Measurements from ENCODE around the gene CLK1. TPM values are rescaled to one million over a fixed set of nuclear protein-coding genes. Genes with fewer than 3 reads are reported as not detected.
A peak's percentile ranks its signal among the peaks of the same experiment; 100 is the strongest.

CLK1 gene
- total and polyA plus RNA-seq, 2 of the 13 experiments (the other 11 are each of a cell fraction or from before 2014, with no cell fraction given) = 66.6 to 101 TPM

DNA sequence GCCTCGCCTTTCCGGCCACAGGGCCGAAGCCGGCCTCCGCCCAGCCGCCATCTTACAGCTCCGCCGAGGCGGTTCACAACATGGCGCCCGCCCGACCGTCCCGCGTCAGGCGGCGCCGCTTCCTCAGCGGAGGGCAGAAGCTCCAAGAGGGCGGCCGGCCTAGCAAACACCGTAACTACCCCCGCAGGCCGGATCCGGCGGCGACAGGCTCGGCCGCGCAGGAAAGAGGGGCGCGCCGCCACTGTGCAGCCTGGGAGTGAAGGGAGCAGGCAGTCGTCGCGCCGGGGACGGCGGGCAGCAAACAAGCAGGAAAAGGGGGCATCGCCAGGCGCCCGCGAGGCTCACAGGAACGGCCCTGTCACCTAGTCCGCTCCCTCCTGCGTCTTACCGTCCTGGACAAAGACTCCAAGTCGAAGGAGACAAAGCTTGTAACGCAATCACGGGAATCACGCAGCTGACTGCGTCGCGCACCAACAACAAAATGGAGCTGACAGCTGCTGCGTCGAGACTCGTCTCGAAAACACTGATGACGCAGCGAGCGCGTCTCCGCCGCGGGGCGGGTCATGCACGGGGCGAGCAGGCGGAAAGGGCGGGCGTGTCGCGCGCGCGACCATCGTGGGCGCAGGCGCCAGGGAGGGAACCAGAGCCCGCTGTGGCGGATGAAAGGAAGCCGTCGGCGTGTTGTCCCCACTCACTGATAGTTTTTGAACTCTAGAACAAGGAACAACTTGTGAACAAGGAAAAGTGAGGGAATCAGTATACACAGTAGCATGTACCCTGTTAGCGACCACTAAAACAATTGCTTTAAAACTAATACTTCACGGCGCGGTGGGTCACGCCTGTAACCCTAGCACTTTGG lies at the start of gene CLK1 (continued):
- TF ChIP-seq ZNF841 (CRISPR knock-in tag; IDR thresholded peaks at IDR 0.05; ENCODE audit: borderline replicate concordance) = peak; percentile 88; the same call in 1 of the 2 replicates
- peak; percentile 92 for TF ChIP-seq ZNF784 (CRISPR knock-in tag; IDR thresholded peaks at IDR 0.05; ENCODE audit: borderline replicate concordance)
- peak; percentile 53; the same call in 1 of the 2 replicates for TF ChIP-seq BCL6 (CRISPR knock-in tag; IDR thresholded peaks at IDR 0.05)
- 0 out of 2 replicates have a peak, but pooled peaks have one; percentile 54 for TF ChIP-seq TERF1 (CRISPR knock-in tag; IDR thresholded peaks at IDR 0.05)
- peak; percentile 97 for TF ChIP-seq ZNF761 (CRISPR knock-in tag; conservative IDR thresholded peaks at IDR 0.05)
- TF ChIP-seq PRDM4 (CRISPR knock-in tag; IDR thresholded peaks at IDR 0.05; ENCODE audit: borderline replicate concordance) = peak; percentile 91; the same call in 1 of the 2 replicates
- TF ChIP-seq ZNF512 (CRISPR knock-in tag; IDR thresholded peaks at IDR 0.05) = no peak; the same call in 1 of the 2 replicates
- TF ChIP-seq NCOA5 (CRISPR knock-in tag; IDR thresholded peaks at IDR 0.05) = peak; percentile 89; the same call in 1 of the 2 replicates
- TF ChIP-seq, protein P1, sequence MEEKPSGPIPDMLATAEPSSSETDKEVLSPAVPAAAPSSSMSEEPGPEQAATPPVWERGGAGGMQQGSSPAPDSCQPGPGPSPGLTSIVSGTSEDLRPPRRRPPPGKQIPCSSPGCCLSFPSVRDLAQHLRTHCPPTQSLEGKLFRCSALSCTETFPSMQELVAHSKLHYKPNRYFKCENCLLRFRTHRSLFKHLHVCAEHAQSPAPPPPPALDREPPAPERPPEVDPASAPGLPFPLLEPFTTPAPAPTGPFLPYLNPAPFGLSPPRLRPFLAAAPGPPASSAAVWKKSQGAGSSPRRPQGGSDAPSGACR (CRISPR knock-in tag; IDR thresholded peaks at IDR 0.05) = peak; percentile 90; the same call in 1 of the 2 replicates
- peak; percentile 94 for TF ChIP-seq ZNF546 (CRISPR knock-in tag; conservative IDR thresholded peaks at IDR 0.05)
- TF ChIP-seq ZNF224 (CRISPR knock-in tag; IDR thresholded peaks at IDR 0.05) = peak; percentile 82
- TF ChIP-seq, protein P2, sequence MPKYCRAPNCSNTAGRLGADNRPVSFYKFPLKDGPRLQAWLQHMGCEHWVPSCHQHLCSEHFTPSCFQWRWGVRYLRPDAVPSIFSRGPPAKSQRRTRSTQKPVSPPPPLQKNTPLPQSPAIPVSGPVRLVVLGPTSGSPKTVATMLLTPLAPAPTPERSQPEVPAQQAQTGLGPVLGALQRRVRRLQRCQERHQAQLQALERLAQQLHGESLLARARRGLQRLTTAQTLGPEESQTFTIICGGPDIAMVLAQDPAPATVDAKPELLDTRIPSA (CRISPR knock-in tag; IDR thresholded peaks at IDR 0.05; ENCODE audit: borderline replicate concordance) = peak; percentile 93; the same call in 1 of the 2 replicates
- TF ChIP-seq GFI1 (CRISPR knock-in tag; IDR thresholded peaks at IDR 0.05; ENCODE audit: borderline replicate concordance) = peak; percentile 24; the same call in 1 of the 2 replicates
- no peak for TF ChIP-seq EHMT2 (IDR thresholded peaks at IDR 0.05; ENCODE audit: borderline replicate concordance, low read depth, low read length)
- no peak for TF ChIP-seq PLRG1 (conservative IDR thresholded peaks at IDR 0.05)
- TF ChIP-seq, protein P3, sequence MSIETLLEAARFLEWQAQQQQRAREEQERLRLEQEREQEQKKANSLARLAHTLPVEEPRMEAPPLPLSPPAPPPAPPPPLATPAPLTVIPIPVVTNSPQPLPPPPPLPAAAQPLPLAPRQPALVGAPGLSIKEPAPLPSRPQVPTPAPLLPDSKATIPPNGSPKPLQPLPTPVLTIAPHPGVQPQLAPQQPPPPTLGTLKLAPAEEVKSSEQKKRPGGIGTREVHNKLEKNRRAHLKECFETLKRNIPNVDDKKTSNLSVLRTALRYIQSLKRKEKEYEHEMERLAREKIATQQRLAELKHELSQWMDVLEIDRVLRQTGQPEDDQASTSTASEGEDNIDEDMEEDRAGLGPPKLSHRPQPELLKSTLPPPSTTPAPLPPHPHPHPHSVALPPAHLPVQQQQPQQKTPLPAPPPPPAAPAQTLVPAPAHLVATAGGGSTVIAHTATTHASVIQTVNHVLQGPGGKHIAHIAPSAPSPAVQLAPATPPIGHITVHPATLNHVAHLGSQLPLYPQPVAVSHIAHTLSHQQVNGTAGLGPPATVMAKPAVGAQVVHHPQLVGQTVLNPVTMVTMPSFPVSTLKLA (IDR thresholded peaks at IDR 0.05) = peak; percentile 74
- TF ChIP-seq NFATC3 (CRISPR knock-in tag; IDR thresholded peaks at IDR 0.05) = peak; percentile 82
- peak; percentile 90 for TF ChIP-seq ZNF337 (CRISPR knock-in tag; IDR thresholded peaks at IDR 0.05; ENCODE audit: borderline replicate concordance, low read depth)
